ENCODE measurements around the gene XAB2. TPM values are rescaled to one million over a fixed set of nuclear protein-coding genes. Genes with fewer than 3 reads are reported as not detected.

XAB2 gene
- total RNA-seq, 3 donors from 2014 or later = 41.3 to 49.0 (median 41.9) TPM

DNA sequence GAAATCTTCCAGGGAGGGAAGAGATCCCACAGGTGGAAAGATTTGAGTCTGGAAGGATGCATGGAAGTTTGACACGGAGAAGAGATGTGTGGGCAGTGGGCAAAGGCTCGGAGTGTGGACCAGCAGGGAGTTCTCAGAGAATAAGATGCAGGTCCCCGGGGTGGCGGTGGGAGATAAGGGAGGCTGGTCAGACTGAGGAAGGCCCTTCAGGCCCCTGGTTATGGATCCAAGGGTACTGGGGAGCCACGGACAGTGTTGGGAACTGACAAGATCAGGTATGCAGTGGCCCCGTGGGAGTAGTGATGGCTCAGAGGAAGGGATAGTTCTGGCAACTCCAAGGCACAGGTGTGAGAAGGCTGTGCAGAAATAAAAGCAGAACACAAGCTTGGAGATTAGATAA is 31.2 kb downstream of the XAB2 start:
- intact Hi-C loops (cut with DNase I; ENCODE audit: low total_unique reads) = no loop called here
- no peak for DNase-seq (ENCODE audit: low spot score in 2 of 2)
- Histone ChIP-seq H3K27ac (no peak overlapping the region), H3K27me3 (peaks cover 0 to 9% of the 10 kb centered on the region in 2 donors), H3K4me3 (no peak overlapping the region), H3K36me3 (no peaks in the 10 kb centered on the region), H3K4me1 (no peaks in the 10 kb centered on the region), H3K9me3 (no peaks in the 10 kb centered on the region)
- TF ChIP-seq POLR2AphosphoS5 (IDR thresholded peaks at IDR 0.05) (no peak), POLR2A (IDR thresholded peaks at IDR 0.05) (no peak)
- TF ChIP-seq, protein P1, sequence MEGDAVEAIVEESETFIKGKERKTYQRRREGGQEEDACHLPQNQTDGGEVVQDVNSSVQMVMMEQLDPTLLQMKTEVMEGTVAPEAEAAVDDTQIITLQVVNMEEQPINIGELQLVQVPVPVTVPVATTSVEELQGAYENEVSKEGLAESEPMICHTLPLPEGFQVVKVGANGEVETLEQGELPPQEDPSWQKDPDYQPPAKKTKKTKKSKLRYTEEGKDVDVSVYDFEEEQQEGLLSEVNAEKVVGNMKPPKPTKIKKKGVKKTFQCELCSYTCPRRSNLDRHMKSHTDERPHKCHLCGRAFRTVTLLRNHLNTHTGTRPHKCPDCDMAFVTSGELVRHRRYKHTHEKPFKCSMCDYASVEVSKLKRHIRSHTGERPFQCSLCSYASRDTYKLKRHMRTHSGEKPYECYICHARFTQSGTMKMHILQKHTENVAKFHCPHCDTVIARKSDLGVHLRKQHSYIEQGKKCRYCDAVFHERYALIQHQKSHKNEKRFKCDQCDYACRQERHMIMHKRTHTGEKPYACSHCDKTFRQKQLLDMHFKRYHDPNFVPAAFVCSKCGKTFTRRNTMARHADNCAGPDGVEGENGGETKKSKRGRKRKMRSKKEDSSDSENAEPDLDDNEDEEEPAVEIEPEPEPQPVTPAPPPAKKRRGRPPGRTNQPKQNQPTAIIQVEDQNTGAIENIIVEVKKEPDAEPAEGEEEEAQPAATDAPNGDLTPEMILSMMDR (IDR thresholded peaks at IDR 0.05) = no peak

DNA sequence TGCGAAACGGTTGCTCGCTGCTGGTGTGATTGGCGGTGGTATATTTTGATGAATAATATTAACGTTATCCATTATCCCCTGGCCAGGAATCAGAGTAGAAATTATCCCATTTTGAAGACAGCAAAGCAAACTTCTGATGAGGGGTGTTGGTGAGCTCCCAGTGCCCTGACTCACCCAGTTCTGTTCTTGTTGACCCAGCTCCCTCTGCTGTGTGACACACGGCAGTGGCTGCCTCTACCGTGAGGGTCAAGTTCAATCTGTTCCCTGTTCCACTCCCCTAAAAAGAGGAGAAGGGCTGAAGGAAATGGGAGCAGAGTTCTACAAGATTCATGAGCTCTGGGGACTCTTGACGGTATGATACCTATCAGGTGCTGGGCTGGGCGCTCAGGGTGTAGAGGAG is 31.7 kb downstream of the XAB2 start:
- Histone ChIP-seq H3K9me3 (no peaks in the 10 kb centered on the region), H3K27ac (no peak overlapping the region), H3K4me1 (no peaks in the 10 kb centered on the region), H3K4me3 (peak overlapping the region in 1 of 3 donors; percentile 19), H3K36me3 (no peaks in the 10 kb centered on the region), H3K27me3 (peaks cover 0 to 9% of the 10 kb centered on the region in 2 donors)
- TF ChIP-seq, protein P1 (IDR thresholded peaks at IDR 0.05) = no peak
- TF ChIP-seq POLR2AphosphoS5 (IDR thresholded peaks at IDR 0.05) (no peak), POLR2A (IDR thresholded peaks at IDR 0.05) (no peak)
- intact Hi-C loops (cut with DNase I; ENCODE audit: low total_unique reads) = no loop called here
- no peak for DNase-seq (ENCODE audit: low spot score in 2 of 2)

DNA sequence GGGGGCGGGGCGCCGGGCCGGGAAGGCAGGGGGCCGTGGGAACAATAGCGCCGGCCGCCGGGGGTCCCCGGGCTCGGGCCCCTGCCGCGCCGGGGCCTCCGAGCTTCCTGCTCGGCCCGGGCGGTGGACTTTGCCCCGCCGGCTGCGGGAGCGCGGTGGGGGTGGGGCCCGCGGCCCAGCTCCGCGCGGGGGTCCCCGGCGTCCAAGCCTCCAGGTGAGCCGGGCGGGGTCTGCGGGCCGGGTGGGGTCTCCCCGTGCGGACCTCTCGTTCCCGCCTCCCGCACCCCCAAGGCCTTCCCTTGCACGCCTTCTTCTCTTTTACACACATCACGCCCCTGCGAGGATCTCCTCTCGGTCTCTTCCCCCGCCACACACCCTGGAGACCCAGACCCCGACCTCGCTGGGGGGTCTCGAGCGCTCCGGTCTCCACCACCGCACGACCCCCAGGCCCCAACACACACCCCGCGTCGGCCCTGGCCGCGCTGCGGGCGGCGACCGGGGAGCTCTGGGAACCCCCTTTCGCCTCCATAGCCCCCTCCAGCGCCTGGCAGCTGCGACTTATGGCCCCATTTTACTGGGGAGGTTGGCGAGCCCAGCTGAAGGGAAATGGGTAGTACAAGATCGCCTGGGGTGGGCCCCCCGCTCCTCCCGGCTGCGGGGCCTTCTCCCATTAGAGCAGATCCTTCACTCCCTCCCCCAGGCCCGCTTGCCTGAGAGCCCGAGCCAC is 33.0 kb downstream of the XAB2 start:
- DNase-seq (ENCODE audit: low spot score in 2 of 2) = no peak
- TF ChIP-seq POLR2AphosphoS5 (IDR thresholded peaks at IDR 0.05) (no peak), POLR2A (IDR thresholded peaks at IDR 0.05) (no peak)
- TF ChIP-seq, protein P1 (IDR thresholded peaks at IDR 0.05) = no peak
- Histone ChIP-seq H3K4me3 (peak overlapping the region in 2 of 3 donors; percentile 64 to 75), H3K27ac (peak overlapping the region; percentile 54 to 71), H3K9me3 (no peaks in the 10 kb centered on the region), H3K27me3 (peaks cover 0 to 9% of the 10 kb centered on the region in 2 donors), H3K4me1 (no peaks in the 10 kb centered on the region), H3K36me3 (no peaks in the 10 kb centered on the region)
- intact Hi-C loops (cut with DNase I; ENCODE audit: low total_unique reads) = no loop called here

DNA sequence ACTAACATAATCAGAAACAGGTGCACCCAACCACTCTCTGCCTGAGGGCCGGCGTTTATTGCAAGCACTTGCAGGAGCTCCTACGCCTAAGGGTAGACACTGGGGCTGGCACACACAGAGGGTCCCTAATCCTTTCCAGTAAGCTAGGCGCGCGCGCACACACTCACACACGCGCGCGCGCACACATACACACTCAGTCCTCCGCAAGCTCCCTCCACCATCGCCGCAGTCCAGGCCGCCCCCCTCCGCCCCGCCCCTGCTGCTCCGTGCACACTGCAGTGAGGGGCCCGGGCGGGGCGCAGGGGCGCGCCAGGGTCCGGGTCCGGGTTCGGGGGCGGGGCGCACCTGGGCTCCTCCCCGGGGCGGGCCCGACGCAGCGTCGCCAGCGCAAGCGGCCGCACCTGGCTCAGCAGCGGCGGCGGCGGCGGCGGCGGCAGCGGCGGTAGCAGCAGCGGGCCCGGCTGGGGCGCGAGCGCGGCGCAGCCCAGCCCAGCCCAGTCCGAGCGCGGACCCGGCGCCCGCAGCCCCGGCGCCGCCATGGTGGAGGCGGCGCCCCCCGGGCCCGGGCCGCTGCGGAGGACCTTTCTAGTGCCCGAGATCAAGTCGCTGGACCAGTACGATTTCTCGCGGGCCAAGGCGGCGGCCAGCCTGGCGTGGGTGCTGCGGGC is 33.7 kb downstream of the XAB2 start, which contains the start of gene CAMSAP3:
Gene CAMSAP3 (plus strand): TSS at position 398 of the 668 bp plus-strand sequence. CDS start 140 bp downstream, at position 538.
- intact Hi-C loops (cut with DNase I; ENCODE audit: low total_unique reads) = no loop called here
- H3K27ac ChIP-seq = peak within 1 kb of the TSS; percentile 54 to 71

More for the DNA sequence above, 33.7 kb downstream of the XAB2 start, which contains the start of gene CAMSAP3:
- Histone ChIP-seq H3K4me1 (no peaks in the 10 kb centered on the region), H3K36me3 (no peaks in the 10 kb centered on the region), H3K4me3 (peak within 1 kb of the TSS in 2 of 3 donors; percentile 64 to 75), H3K27me3 (peaks cover 0 to 9% of the 10 kb centered on the region in 2 donors), H3K9me3 (no peaks in the 10 kb centered on the region)
- no peak for DNase-seq (ENCODE audit: low spot score in 2 of 2)
- TF ChIP-seq POLR2A (IDR thresholded peaks at IDR 0.05) (no peak), POLR2AphosphoS5 (IDR thresholded peaks at IDR 0.05) (no peak)
- TF ChIP-seq, protein P1 (IDR thresholded peaks at IDR 0.05) = no peak
